Tibial nerve (tissue), 3 donors: ENCODE measurements around the gene RPS6KA5.

Source experiments
- POLR2A ChIP-seq, 2 donors: fragments of 450-650 bp; IDR thresholded peaks; one replicate each; pipeline ENCODE4 v1.6.1; 2017; ENCODE audit warnings: antibody characterized with exemption in 2 of 2, mild to moderate bottlenecking in 2 of 2, moderate library complexity in 2 of 2
- TF ChIP-seq, protein P1 (sequence below), 5 experiments: fragments of 200-600 bp in 3 of 5; fragments of 450-650 bp in 2 of 5; sonication (generic) in 3 of 5; IDR thresholded peaks; one replicate each; pipeline ENCODE4 v1.5.1; 2016 to 2019; ENCODE audit warnings: antibody characterized with exemption in 5 of 5, mild to moderate bottlenecking in 3 of 5, moderate library complexity in 2 of 5

DNA sequence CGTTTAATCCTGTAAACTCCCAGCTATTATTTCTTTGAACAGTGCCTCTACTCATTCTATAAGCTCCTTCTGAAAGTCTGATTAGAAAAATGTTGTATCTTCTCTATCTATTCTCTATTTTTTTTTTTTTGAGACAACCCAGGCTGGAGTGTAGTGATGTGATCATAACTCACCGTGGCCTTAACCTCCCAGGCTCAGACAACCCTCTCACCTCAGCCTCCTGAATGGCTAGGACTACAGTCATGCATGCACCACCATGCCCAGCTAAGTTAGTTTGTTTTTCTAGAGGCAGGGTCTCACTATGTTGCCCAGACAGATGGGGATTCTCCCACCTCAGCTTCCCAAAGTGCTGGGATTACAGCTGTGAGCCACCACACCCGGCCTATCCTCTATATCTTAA, 66.6 kb downstream of the RPS6KA5 start:
- TF ChIP-seq, protein P1, sequence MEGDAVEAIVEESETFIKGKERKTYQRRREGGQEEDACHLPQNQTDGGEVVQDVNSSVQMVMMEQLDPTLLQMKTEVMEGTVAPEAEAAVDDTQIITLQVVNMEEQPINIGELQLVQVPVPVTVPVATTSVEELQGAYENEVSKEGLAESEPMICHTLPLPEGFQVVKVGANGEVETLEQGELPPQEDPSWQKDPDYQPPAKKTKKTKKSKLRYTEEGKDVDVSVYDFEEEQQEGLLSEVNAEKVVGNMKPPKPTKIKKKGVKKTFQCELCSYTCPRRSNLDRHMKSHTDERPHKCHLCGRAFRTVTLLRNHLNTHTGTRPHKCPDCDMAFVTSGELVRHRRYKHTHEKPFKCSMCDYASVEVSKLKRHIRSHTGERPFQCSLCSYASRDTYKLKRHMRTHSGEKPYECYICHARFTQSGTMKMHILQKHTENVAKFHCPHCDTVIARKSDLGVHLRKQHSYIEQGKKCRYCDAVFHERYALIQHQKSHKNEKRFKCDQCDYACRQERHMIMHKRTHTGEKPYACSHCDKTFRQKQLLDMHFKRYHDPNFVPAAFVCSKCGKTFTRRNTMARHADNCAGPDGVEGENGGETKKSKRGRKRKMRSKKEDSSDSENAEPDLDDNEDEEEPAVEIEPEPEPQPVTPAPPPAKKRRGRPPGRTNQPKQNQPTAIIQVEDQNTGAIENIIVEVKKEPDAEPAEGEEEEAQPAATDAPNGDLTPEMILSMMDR (IDR thresholded peaks at IDR 0.05), result no peak
- TF ChIP-seq POLR2A (IDR thresholded peaks at IDR 0.05), result no peak
